A172 (cell line): ENCODE results near the gene PCSK7. TPM values are rescaled to one million over a fixed set of nuclear protein-coding genes. Genes with fewer than 3 reads are reported as not detected.
"Not testable (repeated sequence)": the region's sequence is repeated elsewhere in the genome, so short reads cannot be mapped to it uniquely, and the experiment has no call there.

ENCODE experiments used
- DNase-seq: peaks from one replicate; pipeline ENCODE4 v3.0.0-alpha.2; 2015; ENCODE audit warnings: low spot score
- total RNA-seq: library from RNA; depleted of rRNA; stranded (reverse); fragments of >200 nt; shearing (Covaris generic); gene quantifications from 2 replicates; pipeline ENCODE4 v1.2.3, GENCODE V29; 2014

Gene PCSK7
- total RNA-seq, 1 experiment from 2014 or later = 24.1 TPM

GRCh38 chr11:117217141-117218084 lies 14.5 kb downstream of the PCSK7 start:
- peak; percentile 12 for DNase-seq

GRCh38 chr11:117214404-117215110 lies 17.3 kb downstream of the PCSK7 start:
- no peak for DNase-seq

GRCh38 chr11:117212697-117213355 lies 19.0 kb downstream of the PCSK7 start:
- no peak for DNase-seq

- DNase-seq = no peak
These were observed 21.3 kb downstream of the PCSK7 start for GRCh38 chr11:117210620-117211019.

GRCh38 chr11:117209351-117210125 lies 22.3 kb downstream of the PCSK7 start:
- not testable (repeated sequence) for DNase-seq

GRCh38 chr11:117208710-117209109 lies 23.2 kb downstream of the PCSK7 start:
- not testable (repeated sequence) for DNase-seq

GRCh38 chr11:117207481-117207880 lies 24.4 kb downstream of the PCSK7 start:
- not testable (repeated sequence) for DNase-seq

- DNase-seq = not testable (repeated sequence)
These were observed 25.0 kb downstream of the PCSK7 start for GRCh38 chr11:117206859-117207258.

GRCh38 chr11:117206111-117206510 lies 25.8 kb downstream of the PCSK7 start:
- not testable (repeated sequence) for DNase-seq

- no peak for DNase-seq
These were observed 26.6 kb downstream of the PCSK7 start for GRCh38 chr11:117205211-117205818.

GRCh38 chr11:117204283-117205080 lies 27.4 kb downstream of the PCSK7 start:
- no peak for DNase-seq

- no peak for DNase-seq
These were observed 28.8 kb downstream of the PCSK7 start for GRCh38 chr11:117203069-117203407.

- DNase-seq = no peak
These were observed 29.3 kb downstream of the PCSK7 start for GRCh38 chr11:117202386-117203068.

GRCh38 chr11:117201658-117202305 lies 30.1 kb downstream of the PCSK7 start:
- no peak for DNase-seq

GRCh38 chr11:117200813-117201657 lies 30.8 kb downstream of the PCSK7 start:
- DNase-seq = no peak

- DNase-seq = no peak
These were observed 31.7 kb downstream of the PCSK7 start for GRCh38 chr11:117199916-117200812.
